IPS-NIHi7 (cell line): ENCODE results near the gene FOXRED2.
"Not testable (repeated sequence)": the region's sequence is repeated elsewhere in the genome, so short reads cannot be mapped to it uniquely, and the experiment has no call there.

Experiments used
- DNase-seq: peaks from one replicate; pipeline ENCODE4 v3.0.0; 2012; ENCODE audit warnings: mixed read lengths; ENCODE audit errors: extremely low spot score

Gene FOXRED2

GRCh38 chr22:36506637-36507517 is at the start of gene FOXRED2:
TSS of gene FOXRED2 (minus strand) at chr22:36507040. CDS start at chr22:36506422, 618 bp downstream.
- DNase-seq = peak; percentile 97

GRCh38 chr22:36554098-36554497 is 47.3 kb upstream of the FOXRED2 start:
- no peak for DNase-seq

GRCh38 chr22:36552289-36552688 is 45.4 kb upstream of the FOXRED2 start:
- no peak for DNase-seq

GRCh38 chr22:36550701-36551495 is 44.1 kb upstream of the FOXRED2 start:
- DNase-seq = no peak

GRCh38 chr22:36549033-36549432 is 42.2 kb upstream of the FOXRED2 start:
- no peak for DNase-seq

GRCh38 chr22:36548606-36549005 is 41.8 kb upstream of the FOXRED2 start:
- DNase-seq = no peak

GRCh38 chr22:36546932-36547331 is 40.1 kb upstream of the FOXRED2 start:
- DNase-seq = no peak

- DNase-seq = peak; percentile 90
These were observed 39.4 kb upstream of the FOXRED2 start for GRCh38 chr22:36546092-36546804.

GRCh38 chr22:36544107-36544620 is 37.3 kb upstream of the FOXRED2 start:
- no peak for DNase-seq

GRCh38 chr22:36541831-36542411 is 35.1 kb upstream of the FOXRED2 start:
- DNase-seq = no peak

- DNase-seq = no peak
These were observed 34.2 kb upstream of the FOXRED2 start for GRCh38 chr22:36540867-36541642.

GRCh38 chr22:36538529-36538928 is 31.7 kb upstream of the FOXRED2 start:
- no peak for DNase-seq

GRCh38 chr22:36536717-36537116 is 29.9 kb upstream of the FOXRED2 start:
- DNase-seq = no peak

- DNase-seq = not testable (repeated sequence)
These were observed 26.5 kb upstream of the FOXRED2 start for GRCh38 chr22:36533320-36533719.

- DNase-seq = no peak
These were observed 25.6 kb upstream of the FOXRED2 start for GRCh38 chr22:36532466-36532865.

GRCh38 chr22:36528795-36529751 is 22.2 kb upstream of the FOXRED2 start, which contains the start of gene EIF3D:
TSS of gene EIF3D (minus strand) at chr22:36529166. CDS start at chr22:36526121, 3,045 bp downstream.
- peak; percentile 95 for DNase-seq

- DNase-seq = no peak
These were observed 21.5 kb upstream of the FOXRED2 start for GRCh38 chr22:36528341-36528740.

- DNase-seq = no peak
These were observed 15.8 kb upstream of the FOXRED2 start for GRCh38 chr22:36522662-36523061.

GRCh38 chr22:36520423-36520822 is 13.6 kb upstream of the FOXRED2 start:
- DNase-seq = no peak
